Astrocyte (in vitro differentiated cells and primary cell): ENCODE data around the gene BLOC1S4. TPM values are rescaled to one million over a fixed set of nuclear protein-coding genes. Genes with fewer than 3 reads are reported as not detected.
A peak's percentile ranks its signal among the peaks of the same experiment; 100 is the strongest.

Experiments used
- DNase-seq: peaks from one replicate; pipeline ENCODE4 v3.0.0-alpha.2; 2010; ENCODE audit warnings: low read depth
- FAIRE-seq: peaks from 2 replicates; lab custom pipeline; 2011; peaks lifted over from hg19 to GRCh38; lab: Jason Lieb, UNC
- H2AFZ ChIP-seq: 2 replicates; pipeline ENCODE4 v1.6.0; 2012; ENCODE audit warnings: low read depth, low read length, inconsistent platforms
- H3K27ac ChIP-seq: 2 replicates; pipeline ENCODE4 v1.5.1; 2011; ENCODE audit warnings: low read depth, low read length, inconsistent platforms
- H3K27me3 ChIP-seq: 2 replicates; pipeline ENCODE4 v1.6.0; 2011; ENCODE audit warnings: low read length, inconsistent platforms; ENCODE audit not compliant: insufficient read depth
- H3K36me3 ChIP-seq: 2 replicates; pipeline ENCODE4 v1.5.1; 2011; ENCODE audit warnings: low read length, inconsistent platforms; ENCODE audit not compliant: insufficient read depth
- H3K4me1 ChIP-seq: 2 replicates; pipeline ENCODE4 v1.5.1; 2011; ENCODE audit warnings: low read length, inconsistent platforms; ENCODE audit not compliant: insufficient read depth
- H3K4me2 ChIP-seq: 2 replicates; pipeline ENCODE4 v1.6.0; 2012; ENCODE audit warnings: low read length, inconsistent platforms
- H3K4me3 ChIP-seq: 2 replicates; pipeline ENCODE4 v1.5.1; 2011; ENCODE audit warnings: low read depth, mild to moderate bottlenecking, low read length, inconsistent platforms; ENCODE audit not compliant: insufficient read depth
- H3K79me2 ChIP-seq: 2 replicates; pipeline ENCODE4 v1.6.0; 2012; ENCODE audit warnings: mild to moderate bottlenecking, low read length, inconsistent platforms; ENCODE audit not compliant: insufficient read depth
- H3K9ac ChIP-seq: 2 replicates; pipeline ENCODE4 v1.6.0; 2012; ENCODE audit warnings: mild to moderate bottlenecking, low read length, inconsistent platforms
- H3K9me3 ChIP-seq: 2 replicates; pipeline ENCODE4 v1.5.1; 2012; ENCODE audit warnings: low read depth, mild to moderate bottlenecking, low read length, inconsistent platforms; ENCODE audit not compliant: insufficient read depth
- H4K20me1 ChIP-seq: 2 replicates; pipeline ENCODE4 v1.6.0; 2012; ENCODE audit warnings: low read length, inconsistent platforms; ENCODE audit not compliant: insufficient read depth
- H3K27ac Mint-ChIP-seq: one replicate; pipeline ENCODE4 v1.8.0; 2021; ENCODE audit warnings: mild to moderate bottlenecking, mixed read lengths; ENCODE audit not compliant: unreplicated experiment
- H3K27me3 Mint-ChIP-seq: one replicate; pipeline ENCODE4 v1.8.0; 2021; ENCODE audit warnings: low read depth, mixed read lengths; ENCODE audit not compliant: unreplicated experiment
- H3K36me3 Mint-ChIP-seq: one replicate; pipeline ENCODE4 v1.8.0; 2021; ENCODE audit warnings: low read depth, mixed read lengths; ENCODE audit not compliant: unreplicated experiment
- H3K4me1 Mint-ChIP-seq: one replicate; pipeline ENCODE4 v1.8.0; 2021; ENCODE audit warnings: low read depth, mixed read lengths; ENCODE audit not compliant: unreplicated experiment
- H3K4me3 Mint-ChIP-seq: one replicate; pipeline ENCODE4 v1.8.0; 2021; ENCODE audit warnings: mild to moderate bottlenecking, moderate library complexity, mixed read lengths; ENCODE audit not compliant: unreplicated experiment
- H3K9me3 Mint-ChIP-seq: one replicate; pipeline ENCODE4 v1.8.0; 2021; ENCODE audit warnings: mild to moderate bottlenecking, mixed read lengths; ENCODE audit not compliant: unreplicated experiment
- CTCF ChIP-seq: IDR thresholded peaks from 2 replicates; pipeline ENCODE4 v1.5.1; 2011; ENCODE audit warnings: low read depth, mild to moderate bottlenecking, inconsistent platforms, low read length, moderate library complexity; ENCODE audit not compliant: insufficient read depth
- EZH2 ChIP-seq: IDR thresholded peaks from 2 replicates; pipeline ENCODE4 v1.6.1; 2012; ENCODE audit warnings: mild to moderate bottlenecking, low read length, inconsistent platforms; ENCODE audit not compliant: insufficient read depth
- total RNA-seq: library from RNA; stranded (reverse); gene quantifications from 2 replicates; pipeline ENCODE4 v1.2.1, GENCODE V29; 2021

BLOC1S4 gene
- total RNA-seq, 1 donor from 2014 or later = 20.9 TPM

- DNase-seq = no peak
- no peak for FAIRE-seq
- Histone ChIP-seq H3K9me3 (no peaks in the 10 kb centered on the region), H2AFZ (no peak overlapping the region), H4K20me1 (peaks cover 8% of the 10 kb centered on the region), H3K27ac (no peak overlapping the region), H3K4me3 (no peak overlapping the region), H3K9ac (no peak overlapping the region), H3K36me3 (no peaks in the 10 kb centered on the region), H3K4me1 (peaks cover 21% of the 10 kb centered on the region), H3K79me2 (no peaks in the 10 kb centered on the region), H3K4me2 (no peak overlapping the region), H3K27me3 (no peaks in the 10 kb centered on the region)
- peak overlapping the region; percentile 48 for H3K27ac Mint-ChIP-seq
- no peaks in the 10 kb centered on the region for H3K9me3 Mint-ChIP-seq
- H3K4me3 Mint-ChIP-seq = no peak overlapping the region
- H3K27me3 Mint-ChIP-seq = no peaks in the 10 kb centered on the region
- TF ChIP-seq EZH2 (no peak), CTCF (no peak)
- H3K36me3 Mint-ChIP-seq = peaks cover 5% of the 10 kb centered on the region
- peaks cover 30% of the 10 kb centered on the region for H3K4me1 Mint-ChIP-seq
Observed at GRCh38 chr4:6692806-6693205, 23.2 kb upstream of the BLOC1S4 start.

- Mint-ChIP-seq H3K27ac (peak within 1 kb of the TSS; percentile 48), H3K4me1 (peaks cover 26% of the 10 kb centered on the region), H3K4me3 (no peak within 1 kb of the TSS), H3K9me3 (no peaks in the 10 kb centered on the region), H3K27me3 (no peaks in the 10 kb centered on the region), H3K36me3 (peaks cover 5% of the 10 kb centered on the region)
- Histone ChIP-seq H3K9ac (no peak within 1 kb of the TSS), H3K4me1 (peaks cover 14% of the 10 kb centered on the region), H3K79me2 (no peaks in the 10 kb centered on the region), H3K36me3 (no peaks in the 10 kb centered on the region), H3K4me2 (no peak within 1 kb of the TSS), H2AFZ (no peak within 1 kb of the TSS), H3K4me3 (no peak within 1 kb of the TSS), H3K27me3 (no peaks in the 10 kb centered on the region), H4K20me1 (peaks cover 8% of the 10 kb centered on the region), H3K9me3 (no peaks in the 10 kb centered on the region), H3K27ac (no peak within 1 kb of the TSS)
- no peak for FAIRE-seq
- no peak for TF ChIP-seq CTCF
- no peak for DNase-seq
Observed at GRCh38 chr4:6693231-6694176, 22.5 kb upstream of the BLOC1S4 start, which contains the start of gene S100P. Gene S100P, plus strand, starts transcription at chr4:6693878. Its CDS starts 55 bp downstream, at chr4:6693933.
